Measurements from ENCODE around the gene RBCK1. TPM values are rescaled to one million over a fixed set of nuclear protein-coding genes. Genes with fewer than 3 reads are reported as not detected.

RBCK1 gene
- polyA plus RNA-seq, 1 donor from 2014 or later: 38.4 TPM

GRCh38 chr20:388034-388994 is 19.8 kb upstream of the RBCK1 start:
- Histone ChIP-seq H3F3A (ENCODE audit: insufficient read depth, low read length, poor library complexity, severe bottlenecking) (no peaks in the 10 kb centered on the region), H3K79me2 (replicated peaks; ENCODE audit: insufficient read depth, low read length) (no peaks in the 10 kb centered on the region), H3K9ac (ENCODE audit: low read length) (no peak overlapping the region), H3K36me3 (ENCODE audit: insufficient read depth, low read length) (no peaks in the 10 kb centered on the region), H3K27me3 (ENCODE audit: insufficient read depth, low read depth, low read length) (no peaks in the 10 kb centered on the region), H2AFZ (ENCODE audit: low read depth, low read length) (no peak overlapping the region), H4K20me1 (ENCODE audit: insufficient read depth) (no peaks in the 10 kb centered on the region), H3K27ac (ENCODE audit: low read length) (no peak overlapping the region), H3K4me2 (ENCODE audit: low read length) (no peak overlapping the region), H3K9me3 (ENCODE audit: low read length) (no peaks in the 10 kb centered on the region), H3K4me3 (ENCODE audit: low read length) (no peak overlapping the region), H3K9me2 (ENCODE audit: insufficient read depth, low read length) (no peaks in the 10 kb centered on the region)
- TF ChIP-seq EZH2 (IDR thresholded peaks at IDR 0.05; ENCODE audit: borderline replicate concordance, insufficient read depth, low read length, poor library complexity, severe bottlenecking) (no peak), SMC3 (conservative IDR thresholded peaks at IDR 0.05; ENCODE audit: poor library complexity) (no peak), TAF1 (IDR thresholded peaks at IDR 0.05; ENCODE audit: low read depth) (no peak), CTCF (IDR thresholded peaks at IDR 0.05; ENCODE audit: poor library complexity, severe bottlenecking) (no peak), POLR2AphosphoS5 (IDR thresholded peaks at IDR 0.05) (no peak), MXI1 (conservative IDR thresholded peaks at IDR 0.05; ENCODE audit: poor library complexity, severe bottlenecking) (no peak), EP300 (conservative IDR thresholded peaks at IDR 0.05; ENCODE audit: poor library complexity, severe bottlenecking) (no peak), RAD21 (conservative IDR thresholded peaks at IDR 0.05) (no peak), REST (IDR thresholded peaks at IDR 0.05; ENCODE audit: borderline replicate concordance) (no peak)

DNA sequence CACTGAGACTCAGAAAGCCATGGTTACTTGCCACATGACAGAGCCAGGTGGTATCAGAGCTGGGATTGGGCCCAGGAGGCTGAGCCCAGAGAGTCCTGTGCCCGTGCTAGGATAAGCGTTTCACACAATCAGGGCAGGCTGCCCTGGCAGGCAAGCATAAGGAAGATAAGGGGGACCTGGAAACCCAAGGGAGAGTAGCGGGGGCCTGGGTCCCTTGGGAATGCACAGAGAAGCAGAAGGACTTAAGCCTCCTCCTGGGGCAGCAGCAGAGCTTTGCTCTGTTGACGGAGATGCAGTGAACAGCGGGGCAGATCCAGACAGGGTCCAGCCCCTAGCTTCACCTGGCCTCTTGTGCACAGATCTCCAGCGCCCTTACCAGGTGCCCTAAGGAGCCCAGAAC is 18.9 kb upstream of the RBCK1 start:
- H3F3A ChIP-seq (ENCODE audit: insufficient read depth, low read length, poor library complexity, severe bottlenecking): no peaks in the 10 kb centered on the region
- no peaks in the 10 kb centered on the region for H3K79me2 ChIP-seq (replicated peaks; ENCODE audit: insufficient read depth, low read length)
- no peak overlapping the region for H3K4me2 ChIP-seq (ENCODE audit: low read length)
- no peak overlapping the region for H2AFZ ChIP-seq (ENCODE audit: low read depth, low read length)
- H3K27me3 ChIP-seq (ENCODE audit: insufficient read depth, low read depth, low read length): no peaks in the 10 kb centered on the region
- no peaks in the 10 kb centered on the region for H3K9me3 ChIP-seq (ENCODE audit: low read length)
- TF ChIP-seq EZH2 (IDR thresholded peaks at IDR 0.05; ENCODE audit: borderline replicate concordance, insufficient read depth, low read length, poor library complexity, severe bottlenecking): no peak
- TF ChIP-seq POLR2AphosphoS5 (IDR thresholded peaks at IDR 0.05): no peak
- no peak for TF ChIP-seq CTCF (IDR thresholded peaks at IDR 0.05; ENCODE audit: poor library complexity, severe bottlenecking)
- no peak for TF ChIP-seq EP300 (conservative IDR thresholded peaks at IDR 0.05; ENCODE audit: poor library complexity, severe bottlenecking)
- no peak for TF ChIP-seq REST (IDR thresholded peaks at IDR 0.05; ENCODE audit: borderline replicate concordance)
- no peak for TF ChIP-seq MXI1 (conservative IDR thresholded peaks at IDR 0.05; ENCODE audit: poor library complexity, severe bottlenecking)
- no peak for TF ChIP-seq RAD21 (conservative IDR thresholded peaks at IDR 0.05)
- TF ChIP-seq SMC3 (conservative IDR thresholded peaks at IDR 0.05; ENCODE audit: poor library complexity): no peak
- no peak for TF ChIP-seq TAF1 (IDR thresholded peaks at IDR 0.05; ENCODE audit: low read depth)
- H3K9me2 ChIP-seq (ENCODE audit: insufficient read depth, low read length): no peaks in the 10 kb centered on the region
- H3K9ac ChIP-seq (ENCODE audit: low read length): no peak overlapping the region
- no peaks in the 10 kb centered on the region for H3K36me3 ChIP-seq (ENCODE audit: insufficient read depth, low read length)
- H4K20me1 ChIP-seq (ENCODE audit: insufficient read depth): no peaks in the 10 kb centered on the region
- no peak overlapping the region for H3K4me3 ChIP-seq (ENCODE audit: low read length)
- no peak overlapping the region for H3K27ac ChIP-seq (ENCODE audit: low read length)

Measured in neural cell (in vitro differentiated cells).